Neuron (in vitro differentiated cells): ENCODE measurements around the gene NBPF6.
"Not testable (repeated sequence)": the region's sequence is repeated elsewhere in the genome, so short reads cannot be mapped to it uniquely, and the experiment has no call there.

Experiments
- H2AFZ ChIP-seq: one replicate; pipeline ENCODE4 v1.6.1; 2013; ENCODE audit warnings: low read depth, mild to moderate bottlenecking, inconsistent platforms, low read length, moderate library complexity
- H3K27me3 ChIP-seq: one replicate; pipeline ENCODE4 v1.6.1; 2013; ENCODE audit warnings: low read length; ENCODE audit not compliant: insufficient read depth
- H3K36me3 ChIP-seq: one replicate; pipeline ENCODE4 v1.6.1; 2013; ENCODE audit warnings: low read length; ENCODE audit not compliant: insufficient read depth
- H3K4me1 ChIP-seq: one replicate; pipeline ENCODE4 v1.6.1; 2013; ENCODE audit warnings: low read length; ENCODE audit not compliant: insufficient read depth
- H3K4me3 ChIP-seq: 2 replicates; pipeline ENCODE4 v1.5.1; 2013; ENCODE audit warnings: mild to moderate bottlenecking, low read length, moderate library complexity
- H3K9me3 ChIP-seq: one replicate; pipeline ENCODE4 v1.6.1; 2013; ENCODE audit warnings: low read length

NBPF6 gene

GRCh38 chr1:108450043-108450442, at the start of gene NBPF6:
NBPF6 (plus strand) TSS chr1:108450343; CDS start chr1:108450602, 259 bp downstream.
- H3K4me3 ChIP-seq, H3K36me3 ChIP-seq, H3K4me1 ChIP-seq, H3K9me3 ChIP-seq, H3K27me3 ChIP-seq, H2AFZ ChIP-seq: not testable (repeated sequence)

- H3K4me1 ChIP-seq, H2AFZ ChIP-seq, H3K4me3 ChIP-seq, H3K27me3 ChIP-seq, H3K36me3 ChIP-seq, H3K9me3 ChIP-seq: not testable (repeated sequence)
Observed at GRCh38 chr1:108411098-108411833, 38.9 kb upstream of the NBPF6 start.

GRCh38 chr1:108420129-108420528, 30.0 kb upstream of the NBPF6 start:
- not testable (repeated sequence) for H3K27me3 ChIP-seq, H3K36me3 ChIP-seq, H3K4me1 ChIP-seq, H2AFZ ChIP-seq, H3K9me3 ChIP-seq, H3K4me3 ChIP-seq

- H3K9me3 ChIP-seq, H3K4me1 ChIP-seq, H3K4me3 ChIP-seq, H2AFZ ChIP-seq, H3K36me3 ChIP-seq, H3K27me3 ChIP-seq: not testable (repeated sequence)
Observed at GRCh38 chr1:108421061-108421916, 28.9 kb upstream of the NBPF6 start.

GRCh38 chr1:108426877-108427276, 23.3 kb upstream of the NBPF6 start:
- H3K27me3 ChIP-seq, H3K36me3 ChIP-seq, H3K4me1 ChIP-seq, H3K4me3 ChIP-seq, H2AFZ ChIP-seq, H3K9me3 ChIP-seq: not testable (repeated sequence)

GRCh38 chr1:108432002-108432401, 18.1 kb upstream of the NBPF6 start:
- not testable (repeated sequence) for H3K4me3 ChIP-seq, H3K36me3 ChIP-seq, H3K27me3 ChIP-seq, H3K4me1 ChIP-seq, H3K9me3 ChIP-seq, H2AFZ ChIP-seq

GRCh38 chr1:108433404-108433803, 16.7 kb upstream of the NBPF6 start:
- H3K36me3 ChIP-seq, H3K27me3 ChIP-seq, H3K4me3 ChIP-seq, H2AFZ ChIP-seq, H3K9me3 ChIP-seq, H3K4me1 ChIP-seq: not testable (repeated sequence)

- not testable (repeated sequence) for H3K4me3 ChIP-seq, H3K27me3 ChIP-seq
Observed at GRCh38 chr1:108438536-108438935, 11.6 kb upstream of the NBPF6 start.

GRCh38 chr1:108454521-108454920, 4.4 kb downstream of the NBPF6 start:
- H3K9me3 ChIP-seq, H3K4me1 ChIP-seq, H3K27me3 ChIP-seq, H2AFZ ChIP-seq, H3K36me3 ChIP-seq, H3K4me3 ChIP-seq: not testable (repeated sequence)

More at GRCh38 chr1:108438536-108438935, 11.6 kb upstream of the NBPF6 start:
- not testable (repeated sequence) for H3K36me3 ChIP-seq, H3K9me3 ChIP-seq, H3K4me1 ChIP-seq, H2AFZ ChIP-seq

- H3K4me3 ChIP-seq, H3K4me1 ChIP-seq, H2AFZ ChIP-seq, H3K36me3 ChIP-seq, H3K27me3 ChIP-seq, H3K9me3 ChIP-seq: not testable (repeated sequence)
Observed at GRCh38 chr1:108458661-108459060, 8.5 kb downstream of the NBPF6 start.

GRCh38 chr1:108461758-108462157, 11.6 kb downstream of the NBPF6 start:
- not testable (repeated sequence) for H3K27me3 ChIP-seq, H3K4me1 ChIP-seq, H3K4me3 ChIP-seq, H3K36me3 ChIP-seq, H2AFZ ChIP-seq, H3K9me3 ChIP-seq

- H3K4me1 ChIP-seq, H2AFZ ChIP-seq, H3K4me3 ChIP-seq, H3K27me3 ChIP-seq, H3K9me3 ChIP-seq, H3K36me3 ChIP-seq: not testable (repeated sequence)
Observed at GRCh38 chr1:108463962-108464361, 13.8 kb downstream of the NBPF6 start.

- not testable (repeated sequence) for H3K9me3 ChIP-seq, H3K36me3 ChIP-seq, H2AFZ ChIP-seq, H3K4me3 ChIP-seq, H3K4me1 ChIP-seq, H3K27me3 ChIP-seq
Observed at GRCh38 chr1:108466166-108466565, 16.0 kb downstream of the NBPF6 start.

GRCh38 chr1:108467155-108467554, 17.0 kb downstream of the NBPF6 start:
- H3K4me1 ChIP-seq, H3K4me3 ChIP-seq, H3K9me3 ChIP-seq, H2AFZ ChIP-seq, H3K27me3 ChIP-seq, H3K36me3 ChIP-seq: not testable (repeated sequence)
